HepG2 (cell line): Measurements from ENCODE around the gene FAM209A. TPM values are rescaled to one million over a fixed set of nuclear protein-coding genes. Genes with fewer than 3 reads are reported as not detected.

Source experiments
- E2F2 ChIP-seq: sonication (generic); formaldehyde crosslinking; IDR thresholded peaks from 2 replicates; pipeline ENCODE4 v1.4.0; 2020; ENCODE audit warnings: missing genetic modification reagents, borderline replicate concordance
- ELF3 ChIP-seq: IDR thresholded peaks from 2 replicates; pipeline ENCODE4 v1.6.1; 2016; ENCODE audit warnings: missing genetic modification reagents, missing compliant biosample characterization
- NBN ChIP-seq: fragments of 450-650 bp; conservative IDR thresholded peaks from 2 replicates; pipeline ENCODE4 v1.6.1; 2017
- NCOA2 ChIP-seq: sonication (generic); formaldehyde crosslinking; IDR thresholded peaks from 2 replicates; pipeline ENCODE4 v1.8.0; 2022; ENCODE audit warnings: inconsistent platforms
- ZBED4 ChIP-seq: sonication (generic); formaldehyde crosslinking; IDR thresholded peaks from 2 replicates; pipeline ENCODE4 v1.4.0; 2020; ENCODE audit warnings: missing genetic modification reagents, borderline replicate concordance
- ZNF383 ChIP-seq: sonication (generic); formaldehyde crosslinking; IDR thresholded peaks from 2 replicates; pipeline ENCODE4 v1.4.0; 2020; ENCODE audit warnings: missing genetic modification reagents, mild to moderate bottlenecking, borderline replicate concordance
- ZNF550 ChIP-seq: sonication (generic); formaldehyde crosslinking; IDR thresholded peaks from 2 replicates; pipeline ENCODE4 v1.4.0; 2020; ENCODE audit warnings: mild to moderate bottlenecking, missing genetic modification reagents, borderline replicate concordance
- ZNF710 ChIP-seq: sonication (generic); formaldehyde crosslinking; IDR thresholded peaks from 2 replicates; pipeline ENCODE4 v1.5.0; 2020; ENCODE audit warnings: mild to moderate bottlenecking, missing genetic modification reagents, borderline replicate concordance
- ZNF790 ChIP-seq: sonication (generic); formaldehyde crosslinking; IDR thresholded peaks from 2 replicates; pipeline ENCODE4 v1.8.0; 2022; ENCODE audit warnings: missing genetic modification reagents, mild to moderate bottlenecking, borderline replicate concordance
- polyA plus RNA-seq, 8 experiments: library from polyadenylated mRNA; depleted of rRNA in 3 of 8; stranded (reverse) in 7 of 8; unstranded in 1 of 8; fragments of >200 nt; fragmentation: Illumina TruSeq in 4 of 8; extraction: Trizol in 4 of 8; gene quantifications; 2 replicates each; pipeline versions ENCODE4 v1.2.1 to v1.2.3, GENCODE V29; 2011 to 2016; ENCODE audit warnings: low read depth in 4 of 8, missing spikeins in 1 of 8, mixed read lengths in 1 of 8; ENCODE audit not compliant: insufficient read depth in 1 of 8
- total RNA-seq, 5 experiments: library from RNA; depleted of rRNA; stranded (reverse); fragments of >200 nt; fragmentation: Illumina TruSeq; extraction: Trizol; gene quantifications; 2 replicates each; pipeline ENCODE4 v1.2.3, GENCODE V29; 2016; ENCODE audit warnings: low read depth in 1 of 5

FAM209A gene
- total and polyA plus RNA-seq, 2 of the 13 experiments (the other 11 are each of a cell fraction or from before 2014, with no cell fraction given): 0.15 to 0.36 TPM

- TF ChIP-seq NBN (no peak), NCOA2 (no peak), ZNF790 (no peak), E2F2 (CRISPR knock-in tag) (no peak), ZNF550 (CRISPR knock-in tag) (no peak), ZNF383 (CRISPR knock-in tag) (no peak), ELF3 (CRISPR knock-in tag) (no peak), ZNF710 (CRISPR knock-in tag) (no peak), ZBED4 (CRISPR knock-in tag) (no peak)
These were observed 3.0 kb downstream of the FAM209A start (continued) for GRCh38 chr20:56527521-56527920.
